NCI-H345 treated with DMSO at 0.1 percent for 48 hours (cell line): ENCODE measurements around the gene CYP4A11.
A peak's percentile ranks its signal among the peaks of the same experiment; 100 is the strongest.
"Not testable (repeated sequence)": the region's sequence is repeated elsewhere in the genome, so short reads cannot be mapped to it uniquely, and the experiment has no call there.

Source experiments
- DNase-seq: peaks from one replicate; lab custom pipeline; 2025; ENCODE audit not compliant: unreplicated experiment; lab: John Stamatoyannopoulos, UW

CYP4A11 gene

DNA sequence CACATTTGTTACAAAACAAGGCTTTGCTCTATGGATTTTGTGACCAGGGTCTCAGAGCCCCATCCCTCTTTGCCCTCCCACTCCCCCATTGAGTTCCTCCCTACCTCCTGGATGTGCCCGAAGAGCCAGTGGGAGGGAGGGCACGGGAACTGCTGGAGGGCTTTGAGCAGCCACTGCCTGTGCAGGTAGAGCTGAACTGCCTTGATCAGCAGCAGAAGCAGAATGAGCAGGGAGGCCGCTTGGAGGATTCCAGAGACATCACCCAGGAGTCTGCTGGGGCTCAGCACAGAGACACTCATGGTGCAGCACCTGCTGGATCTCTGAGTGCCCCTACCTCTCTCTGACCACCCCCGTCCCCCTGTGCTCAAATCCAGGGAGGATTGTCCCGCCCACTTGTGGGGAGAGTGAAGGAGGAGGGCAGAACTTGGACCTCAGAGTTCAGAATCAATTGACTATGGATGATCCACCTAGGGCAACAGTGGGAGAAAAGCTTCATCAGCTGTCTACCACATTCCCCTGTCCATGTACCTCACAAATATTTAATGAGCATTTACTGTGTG, at the start of gene CYP4A11:
CYP4A11 (minus strand) TSS at position 342 of the 560 bp plus-strand sequence; CDS start at position 299, 43 bp downstream.
- no peak for DNase-seq

DNA sequence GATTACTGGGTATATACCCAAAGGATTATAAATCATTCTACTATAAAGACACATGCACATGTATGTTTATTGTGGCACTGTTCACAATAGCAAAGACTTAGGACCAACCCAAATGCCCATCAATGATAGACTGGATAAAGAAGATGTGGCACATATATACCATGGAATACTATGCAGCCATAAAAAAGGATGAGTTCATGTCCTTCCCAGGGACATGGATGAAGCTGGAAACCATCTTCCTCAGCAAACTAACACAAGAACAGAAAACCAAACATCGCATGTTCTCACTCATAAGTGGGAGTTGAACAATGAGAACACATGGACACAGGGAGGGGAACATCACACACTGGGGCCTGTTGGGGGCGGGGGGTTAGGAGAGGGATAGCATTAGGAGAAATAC, 49.3 kb upstream of the CYP4A11 start:
- not testable (repeated sequence) for DNase-seq

DNA sequence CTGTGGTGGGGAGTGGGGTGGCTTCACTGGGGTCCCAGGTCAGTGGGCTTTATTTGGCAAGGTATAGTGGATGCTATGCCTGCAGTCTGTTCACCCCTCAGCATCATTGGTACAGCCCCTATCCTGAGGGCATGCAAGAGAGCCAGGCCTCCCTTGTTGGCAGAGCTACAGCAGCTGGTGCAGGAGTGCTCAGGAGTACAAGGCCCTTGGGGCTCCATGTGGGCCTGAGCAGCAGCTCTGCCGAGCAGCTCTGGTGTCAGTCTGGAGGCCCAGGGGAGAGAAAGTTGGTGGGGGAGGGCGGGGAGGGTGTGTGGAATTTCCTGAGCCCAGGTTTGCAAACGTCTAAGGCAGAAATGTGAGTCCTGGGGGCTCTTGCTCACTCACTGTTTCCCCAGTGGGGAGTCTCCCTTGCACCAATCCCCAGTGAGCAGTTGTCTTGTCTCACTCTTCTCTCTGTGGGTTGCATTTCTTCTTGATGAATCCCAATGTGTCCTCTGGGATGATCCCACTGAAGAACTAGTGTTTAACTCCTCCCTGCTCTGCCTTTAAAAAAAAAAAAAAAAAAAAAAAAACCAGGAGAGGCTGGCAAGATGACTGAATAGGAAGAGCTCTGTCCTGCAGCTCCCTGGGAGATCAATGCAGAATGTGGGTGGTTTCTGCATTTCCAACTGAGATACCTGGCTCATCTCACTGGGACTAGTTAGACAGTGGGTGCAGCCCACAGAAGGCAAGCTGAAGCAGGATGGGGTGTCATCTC, 42.7 kb upstream of the CYP4A11 start:
- DNase-seq = peak; percentile 44

- peak; percentile 26 for DNase-seq
Measured at GRCh38 chr1:46983166-46983829, 42.0 kb upstream of the CYP4A11 start.

DNA sequence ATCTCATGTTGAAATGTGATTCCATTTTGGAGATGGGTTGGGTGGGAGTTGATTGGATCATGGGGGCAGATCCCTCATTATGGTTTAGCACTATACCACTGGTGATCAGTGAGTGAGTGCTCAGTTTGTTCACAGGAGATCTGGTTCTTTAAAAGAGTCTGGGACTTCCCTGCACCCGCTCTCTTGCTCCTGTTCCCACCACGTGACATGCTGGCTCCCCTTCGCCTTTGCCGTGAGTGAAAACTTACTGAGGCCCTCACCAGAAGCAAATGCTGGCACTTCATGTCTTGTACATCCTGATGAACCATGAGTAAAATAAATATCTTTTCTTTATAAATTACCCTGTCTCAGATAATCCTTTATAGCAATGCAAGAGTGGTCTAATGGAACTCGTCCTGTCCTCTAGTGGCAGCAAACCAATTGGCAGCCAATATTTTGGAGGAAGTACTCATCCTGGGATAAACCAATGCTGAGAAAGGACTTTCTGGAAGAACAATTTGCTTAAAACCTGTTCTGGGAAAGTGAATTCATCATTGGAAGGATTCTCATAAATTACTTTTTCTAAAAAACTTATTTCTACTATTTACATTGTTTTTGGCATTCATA, 27.8 kb upstream of the CYP4A11 start:
- DNase-seq = no peak

DNA sequence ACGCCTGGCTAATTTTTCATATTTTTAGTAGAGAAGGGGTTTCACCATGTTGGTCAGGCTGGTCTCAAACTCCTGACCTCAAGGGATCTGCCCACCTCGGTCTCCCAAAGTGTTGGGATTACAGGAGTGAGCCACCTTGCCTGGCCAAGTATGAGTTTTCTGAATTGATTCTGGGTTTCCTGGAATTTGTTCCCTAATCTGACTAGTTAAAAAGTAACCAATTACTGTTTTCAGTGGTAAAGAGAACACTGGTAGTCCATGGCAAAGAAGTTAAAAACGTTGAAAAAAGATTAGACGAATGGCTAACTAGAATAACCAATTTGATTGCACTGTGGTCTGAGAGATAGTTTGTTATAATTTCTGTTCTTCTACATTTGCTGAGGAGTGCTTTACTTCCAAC, 21.0 kb upstream of the CYP4A11 start:
- DNase-seq = not testable (repeated sequence)

GRCh38 chr1:46961066-46961758, 19.9 kb upstream of the CYP4A11 start:
- no peak for DNase-seq

- DNase-seq = no peak
Measured at GRCh38 chr1:46960250-46960649, 19.0 kb upstream of the CYP4A11 start.

GRCh38 chr1:46955116-46955515, 13.8 kb upstream of the CYP4A11 start:
- not testable (repeated sequence) for DNase-seq

- DNase-seq = not testable (repeated sequence)
Measured at GRCh38 chr1:46953847-46954246, 12.6 kb upstream of the CYP4A11 start.

GRCh38 chr1:46949417-46949666, 8.1 kb upstream of the CYP4A11 start:
- DNase-seq = not testable (repeated sequence)

GRCh38 chr1:46948629-46949416, 7.5 kb upstream of the CYP4A11 start:
- DNase-seq = no peak

GRCh38 chr1:46947706-46948105, 6.4 kb upstream of the CYP4A11 start:
- not testable (repeated sequence) for DNase-seq

DNA sequence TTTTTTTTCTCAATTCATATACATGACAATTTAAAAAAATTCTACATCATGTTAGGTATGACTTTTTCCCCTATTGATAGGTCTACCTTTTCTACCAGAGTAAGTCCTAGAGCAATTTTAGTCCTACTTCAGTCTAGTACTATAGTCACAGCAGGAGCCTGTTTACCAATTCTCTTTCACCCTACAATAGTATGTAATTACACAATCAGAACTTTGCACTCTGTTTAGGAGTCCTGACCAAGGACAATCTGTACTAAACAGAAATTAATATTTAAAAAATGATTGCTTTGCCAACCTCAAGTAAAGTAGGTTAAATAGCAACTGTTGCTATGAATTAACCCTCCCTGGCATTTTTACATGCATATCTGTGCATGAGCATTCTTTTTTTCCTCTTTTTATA, 810 bp upstream of the CYP4A11 start:
- no peak for DNase-seq

- no peak for DNase-seq
Measured at GRCh38 chr1:46940307-46940706, 969 bp downstream of the CYP4A11 start.

DNA sequence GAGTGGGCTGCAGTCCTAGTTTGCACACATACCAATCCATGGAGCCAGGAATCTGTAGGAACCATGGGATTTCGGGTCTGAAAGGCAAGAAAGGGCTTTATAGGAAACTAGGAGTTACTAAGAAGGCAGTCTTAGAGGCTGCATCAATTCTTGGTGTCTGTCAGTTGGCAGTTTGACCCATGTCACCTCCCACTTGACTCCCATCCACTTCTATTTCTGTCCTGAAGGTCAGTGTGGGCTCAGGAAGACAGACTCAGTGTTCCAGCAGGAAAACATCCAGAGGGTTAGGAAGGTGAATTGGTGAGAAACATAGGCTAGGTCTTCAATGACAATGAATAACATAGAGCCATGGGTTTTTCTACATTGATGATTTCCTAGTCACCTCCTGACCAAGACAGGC, 4.0 kb downstream of the CYP4A11 start:
- DNase-seq = no peak

DNA sequence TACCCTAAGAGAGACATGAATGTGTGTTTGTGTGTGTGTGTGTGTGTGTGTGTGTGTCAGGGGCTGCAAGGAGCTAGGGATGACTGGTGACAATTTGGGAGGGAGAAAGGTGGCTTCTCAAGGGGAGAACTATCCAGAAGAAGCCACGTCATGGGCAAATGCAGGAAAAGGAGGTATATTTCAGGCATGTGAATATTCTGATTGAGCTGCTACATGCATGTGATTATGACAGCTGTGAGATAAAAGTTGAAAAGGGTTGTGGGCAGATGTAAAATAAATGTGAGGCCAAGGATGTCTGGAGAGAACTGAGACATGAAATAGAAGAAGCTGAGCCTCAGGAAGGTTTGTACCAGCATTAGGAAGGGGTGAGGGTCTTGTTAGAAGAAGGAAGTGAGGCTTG, 4.5 kb downstream of the CYP4A11 start:
- DNase-seq = no peak

GRCh38 chr1:46934852-46935251, 6.4 kb downstream of the CYP4A11 start:
- DNase-seq = not testable (repeated sequence)

DNA sequence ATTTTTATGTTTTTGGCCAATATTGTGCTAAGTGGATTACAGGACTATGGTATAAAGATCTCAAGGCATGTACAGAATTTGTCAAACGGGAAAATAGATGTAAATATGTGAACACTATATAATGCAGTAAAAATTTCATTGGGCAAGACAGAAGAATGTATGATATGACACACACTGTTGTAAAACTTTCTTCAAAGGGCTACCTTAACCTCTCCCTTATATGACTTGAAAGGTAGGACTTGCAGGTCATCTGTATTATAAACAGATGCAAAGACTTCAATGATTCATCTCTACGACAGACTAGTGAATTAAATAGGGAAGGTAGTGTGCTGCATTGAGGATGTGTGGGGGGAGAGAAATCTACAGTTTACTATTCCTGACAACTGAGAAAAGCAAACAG, 9.3 kb downstream of the CYP4A11 start:
- DNase-seq = not testable (repeated sequence)

DNA sequence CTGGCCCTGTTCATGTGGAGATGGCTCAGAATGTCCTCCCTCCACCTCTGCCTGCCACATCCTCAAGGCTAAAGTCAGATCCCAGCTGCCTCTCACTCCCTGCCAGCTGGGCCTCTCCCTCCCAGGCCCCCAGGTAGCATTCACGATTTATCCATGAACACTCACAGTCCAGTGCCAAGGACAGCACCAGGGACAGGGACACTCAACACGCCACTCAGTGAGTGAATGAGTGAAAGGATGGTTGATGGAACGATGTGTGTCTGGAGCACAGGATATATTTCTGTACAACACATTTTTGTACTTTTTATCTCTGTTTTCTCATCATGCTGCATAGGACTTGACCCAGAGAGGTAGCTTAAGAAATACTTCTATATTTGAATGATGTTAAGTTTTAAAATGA, 10.1 kb downstream of the CYP4A11 start:
- no peak for DNase-seq
